Measurements from ENCODE around the gene LYPD4.

GRCh38 chr19:41872775-41873647 is 28.5 kb upstream of the LYPD4 start:
- no peak for TF ChIP-seq GATA2 (IDR thresholded peaks at IDR 0.05; ENCODE audit: low read depth, low read length)
- no peak for TF ChIP-seq GATA3 (IDR thresholded peaks at IDR 0.05; ENCODE audit: low read depth, low read length)

Measured in SH-SY5Y (cell line).